Astrocyte (in vitro differentiated cells and primary cell): Measurements from ENCODE around the gene URB1. TPM values are rescaled to one million over a fixed set of nuclear protein-coding genes. Genes with fewer than 3 reads are reported as not detected.

Source experiments
- DNase-seq: peaks from one replicate; pipeline ENCODE4 v3.0.0-alpha.2; 2010; ENCODE audit warnings: low read depth
- FAIRE-seq: peaks from 2 replicates; lab custom pipeline; 2011; peaks lifted over from hg19 to GRCh38; lab: Jason Lieb, UNC
- H2AFZ ChIP-seq: 2 replicates; pipeline ENCODE4 v1.6.0; 2012; ENCODE audit warnings: low read depth, low read length, inconsistent platforms
- H3K27ac ChIP-seq: 2 replicates; pipeline ENCODE4 v1.5.1; 2011; ENCODE audit warnings: low read depth, low read length, inconsistent platforms
- H3K27me3 ChIP-seq: 2 replicates; pipeline ENCODE4 v1.6.0; 2011; ENCODE audit warnings: low read length, inconsistent platforms; ENCODE audit not compliant: insufficient read depth
- H3K36me3 ChIP-seq: 2 replicates; pipeline ENCODE4 v1.5.1; 2011; ENCODE audit warnings: low read length, inconsistent platforms; ENCODE audit not compliant: insufficient read depth
- H3K4me1 ChIP-seq: 2 replicates; pipeline ENCODE4 v1.5.1; 2011; ENCODE audit warnings: low read length, inconsistent platforms; ENCODE audit not compliant: insufficient read depth
- H3K4me2 ChIP-seq: 2 replicates; pipeline ENCODE4 v1.6.0; 2012; ENCODE audit warnings: low read length, inconsistent platforms
- H3K4me3 ChIP-seq: 2 replicates; pipeline ENCODE4 v1.5.1; 2011; ENCODE audit warnings: low read depth, mild to moderate bottlenecking, low read length, inconsistent platforms; ENCODE audit not compliant: insufficient read depth
- H3K79me2 ChIP-seq: 2 replicates; pipeline ENCODE4 v1.6.0; 2012; ENCODE audit warnings: mild to moderate bottlenecking, low read length, inconsistent platforms; ENCODE audit not compliant: insufficient read depth
- H3K9ac ChIP-seq: 2 replicates; pipeline ENCODE4 v1.6.0; 2012; ENCODE audit warnings: mild to moderate bottlenecking, low read length, inconsistent platforms
- H3K9me3 ChIP-seq: 2 replicates; pipeline ENCODE4 v1.5.1; 2012; ENCODE audit warnings: low read depth, mild to moderate bottlenecking, low read length, inconsistent platforms; ENCODE audit not compliant: insufficient read depth
- H4K20me1 ChIP-seq: 2 replicates; pipeline ENCODE4 v1.6.0; 2012; ENCODE audit warnings: low read length, inconsistent platforms; ENCODE audit not compliant: insufficient read depth
- H3K27ac Mint-ChIP-seq: one replicate; pipeline ENCODE4 v1.8.0; 2021; ENCODE audit warnings: mild to moderate bottlenecking, mixed read lengths; ENCODE audit not compliant: unreplicated experiment
- H3K27me3 Mint-ChIP-seq: one replicate; pipeline ENCODE4 v1.8.0; 2021; ENCODE audit warnings: low read depth, mixed read lengths; ENCODE audit not compliant: unreplicated experiment
- H3K36me3 Mint-ChIP-seq: one replicate; pipeline ENCODE4 v1.8.0; 2021; ENCODE audit warnings: low read depth, mixed read lengths; ENCODE audit not compliant: unreplicated experiment
- H3K4me1 Mint-ChIP-seq: one replicate; pipeline ENCODE4 v1.8.0; 2021; ENCODE audit warnings: low read depth, mixed read lengths; ENCODE audit not compliant: unreplicated experiment
- H3K4me3 Mint-ChIP-seq: one replicate; pipeline ENCODE4 v1.8.0; 2021; ENCODE audit warnings: mild to moderate bottlenecking, moderate library complexity, mixed read lengths; ENCODE audit not compliant: unreplicated experiment
- H3K9me3 Mint-ChIP-seq: one replicate; pipeline ENCODE4 v1.8.0; 2021; ENCODE audit warnings: mild to moderate bottlenecking, mixed read lengths; ENCODE audit not compliant: unreplicated experiment
- EZH2 ChIP-seq: IDR thresholded peaks from 2 replicates; pipeline ENCODE4 v1.6.1; 2012; ENCODE audit warnings: mild to moderate bottlenecking, low read length, inconsistent platforms; ENCODE audit not compliant: insufficient read depth
- total RNA-seq: library from RNA; stranded (reverse); gene quantifications from 2 replicates; pipeline ENCODE4 v1.2.1, GENCODE V29; 2021
- TF ChIP-seq, protein P1 (sequence below): IDR thresholded peaks from 2 replicates; pipeline ENCODE4 v1.5.1; 2011; ENCODE audit warnings: low read depth, mild to moderate bottlenecking, inconsistent platforms, low read length, moderate library complexity; ENCODE audit not compliant: insufficient read depth

URB1 gene
- total RNA-seq, 1 donor from 2014 or later, result 19.2 TPM

DNA sequence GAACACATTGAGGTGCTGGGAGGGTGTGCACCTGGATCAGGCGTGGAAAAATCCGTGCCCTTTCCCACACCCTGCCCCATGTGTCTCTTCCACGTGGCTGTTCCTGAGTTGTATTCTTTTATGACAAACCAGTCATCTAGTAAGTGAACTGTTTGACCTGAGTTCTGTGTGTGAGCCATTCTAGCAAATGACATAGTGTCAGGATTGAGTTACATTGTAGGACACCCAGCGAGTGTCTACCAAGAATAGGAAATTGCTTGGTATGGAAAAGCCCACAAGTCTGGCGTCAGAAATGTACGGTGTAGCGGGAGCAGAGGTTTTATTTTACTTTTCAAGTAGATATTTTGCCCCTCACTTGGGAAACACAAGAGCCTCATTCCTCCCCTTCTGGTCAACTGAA is 95.4 kb downstream of the URB1 start:
- no peak overlapping the region for H3K27ac ChIP-seq
- Mint-ChIP-seq H3K9me3 (no peaks in the 10 kb centered on the region), H3K4me1 (no peaks in the 10 kb centered on the region), H3K4me3 (no peak overlapping the region), H3K27me3 (no peaks in the 10 kb centered on the region), H3K36me3 (peaks cover 10% of the 10 kb centered on the region), H3K27ac (no peak overlapping the region)
- FAIRE-seq (no peak), DNase-seq (no peak)
- no peaks in the 10 kb centered on the region for H3K79me2 ChIP-seq
- H3K4me2 ChIP-seq, result no peak overlapping the region
- no peaks in the 10 kb centered on the region for H3K36me3 ChIP-seq
- no peaks in the 10 kb centered on the region for H3K4me1 ChIP-seq
- no peaks in the 10 kb centered on the region for H3K27me3 ChIP-seq
- H3K9ac ChIP-seq, result no peak overlapping the region
- H2AFZ ChIP-seq, result no peak overlapping the region
- no peak overlapping the region for H3K4me3 ChIP-seq
- no peaks in the 10 kb centered on the region for H4K20me1 ChIP-seq
- no peaks in the 10 kb centered on the region for H3K9me3 ChIP-seq
- TF ChIP-seq EZH2, result no peak
- TF ChIP-seq, protein P1, sequence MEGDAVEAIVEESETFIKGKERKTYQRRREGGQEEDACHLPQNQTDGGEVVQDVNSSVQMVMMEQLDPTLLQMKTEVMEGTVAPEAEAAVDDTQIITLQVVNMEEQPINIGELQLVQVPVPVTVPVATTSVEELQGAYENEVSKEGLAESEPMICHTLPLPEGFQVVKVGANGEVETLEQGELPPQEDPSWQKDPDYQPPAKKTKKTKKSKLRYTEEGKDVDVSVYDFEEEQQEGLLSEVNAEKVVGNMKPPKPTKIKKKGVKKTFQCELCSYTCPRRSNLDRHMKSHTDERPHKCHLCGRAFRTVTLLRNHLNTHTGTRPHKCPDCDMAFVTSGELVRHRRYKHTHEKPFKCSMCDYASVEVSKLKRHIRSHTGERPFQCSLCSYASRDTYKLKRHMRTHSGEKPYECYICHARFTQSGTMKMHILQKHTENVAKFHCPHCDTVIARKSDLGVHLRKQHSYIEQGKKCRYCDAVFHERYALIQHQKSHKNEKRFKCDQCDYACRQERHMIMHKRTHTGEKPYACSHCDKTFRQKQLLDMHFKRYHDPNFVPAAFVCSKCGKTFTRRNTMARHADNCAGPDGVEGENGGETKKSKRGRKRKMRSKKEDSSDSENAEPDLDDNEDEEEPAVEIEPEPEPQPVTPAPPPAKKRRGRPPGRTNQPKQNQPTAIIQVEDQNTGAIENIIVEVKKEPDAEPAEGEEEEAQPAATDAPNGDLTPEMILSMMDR, result no peak

DNA sequence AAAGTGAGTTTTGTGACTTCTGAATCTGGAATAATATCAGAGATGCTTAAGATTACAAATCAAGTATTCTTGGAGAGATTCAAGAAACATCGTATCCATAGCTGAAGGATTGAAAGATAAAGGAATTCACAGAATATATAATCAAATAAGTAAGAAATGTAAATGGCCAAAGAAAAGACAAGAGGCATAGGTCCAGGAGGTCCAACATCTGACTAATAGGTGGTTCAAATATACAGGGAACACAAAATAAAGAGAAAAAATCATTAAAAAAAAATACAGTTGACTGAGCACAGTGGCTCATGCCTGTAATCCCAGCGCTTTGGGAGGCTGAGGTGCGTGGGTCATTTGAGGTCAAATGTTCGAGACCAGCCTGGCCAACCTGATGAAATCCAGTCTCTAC is 107.3 kb downstream of the URB1 start:
- Mint-ChIP-seq H3K36me3 (peaks cover 1% of the 10 kb centered on the region), H3K27ac (no peak overlapping the region), H3K27me3 (no peaks in the 10 kb centered on the region), H3K4me3 (no peak overlapping the region), H3K4me1 (no peaks in the 10 kb centered on the region), H3K9me3 (peaks cover 6% of the 10 kb centered on the region)
- no peak for FAIRE-seq
- TF ChIP-seq, protein P1, result no peak
- TF ChIP-seq EZH2, result no peak
- Histone ChIP-seq H3K79me2 (no peaks in the 10 kb centered on the region), H3K36me3 (no peaks in the 10 kb centered on the region), H3K9ac (no peak overlapping the region), H3K27me3 (no peaks in the 10 kb centered on the region), H3K4me3 (no peak overlapping the region), H3K4me2 (no peak overlapping the region), H3K9me3 (no peaks in the 10 kb centered on the region), H2AFZ (no peak overlapping the region), H4K20me1 (no peaks in the 10 kb centered on the region), H3K4me1 (no peaks in the 10 kb centered on the region), H3K27ac (no peak overlapping the region)
- no peak for DNase-seq

DNA sequence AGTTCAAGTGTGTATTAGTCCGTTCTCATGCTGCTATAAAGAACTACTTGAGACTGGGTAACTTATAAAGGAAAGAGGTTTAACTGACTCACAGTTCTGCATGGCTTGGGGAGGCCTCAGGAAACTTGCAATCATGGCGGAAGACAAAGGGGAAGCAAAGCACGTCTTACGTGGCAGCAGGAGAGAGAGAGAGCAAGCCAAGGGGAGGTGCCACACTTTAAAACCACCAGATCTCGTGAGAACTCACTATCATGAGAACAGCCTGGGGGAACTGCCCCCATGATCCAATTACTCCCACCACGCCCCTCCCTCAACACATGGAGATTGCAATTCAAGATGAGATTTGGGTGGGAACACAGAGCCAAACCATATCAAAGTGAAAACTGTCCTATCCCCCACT is 109.8 kb downstream of the URB1 start:
- FAIRE-seq (no peak), DNase-seq (no peak)
- H3K4me2 ChIP-seq, result no peak overlapping the region
- H4K20me1 ChIP-seq, result no peaks in the 10 kb centered on the region
- H3K4me1 ChIP-seq, result peaks cover 8% of the 10 kb centered on the region
- no peak for TF ChIP-seq EZH2
- TF ChIP-seq, protein P1, result no peak
- H3K9ac ChIP-seq, result no peak overlapping the region
- Mint-ChIP-seq H3K4me1 (no peaks in the 10 kb centered on the region), H3K27me3 (no peaks in the 10 kb centered on the region), H3K27ac (no peak overlapping the region), H3K9me3 (peaks cover 2% of the 10 kb centered on the region), H3K36me3 (peaks cover 1% of the 10 kb centered on the region), H3K4me3 (no peak overlapping the region)
- no peak overlapping the region for H2AFZ ChIP-seq
- no peak overlapping the region for H3K27ac ChIP-seq
- no peaks in the 10 kb centered on the region for H3K36me3 ChIP-seq
- no peaks in the 10 kb centered on the region for H3K9me3 ChIP-seq
- H3K27me3 ChIP-seq, result no peaks in the 10 kb centered on the region
- H3K4me3 ChIP-seq, result no peak overlapping the region
- H3K79me2 ChIP-seq, result peaks cover 4% of the 10 kb centered on the region
